OCI-LY3 (cell line): ENCODE measurements around the gene IDH3A.

Experiments
- H2AFZ ChIP-seq: fragments of 200-600, 300-600 bp; shearing (Covaris generic); 2 replicates; pipeline ENCODE4 v1.6.0; 2014; ENCODE audit warnings: antibody characterized with exemption, low read depth, low read length
- H3K27ac ChIP-seq: fragments of 200-600, 300-600 bp; sonication (generic); 2 replicates; pipeline ENCODE4 v1.5.1; 2014; ENCODE audit warnings: mild to moderate bottlenecking, low read length, moderate library complexity, mixed read lengths
- H3K27me3 ChIP-seq: fragments of 200-600, 300-600 bp; sonication (generic); 2 replicates; pipeline ENCODE4 v1.6.1; 2014; ENCODE audit warnings: low read depth, low read length, mixed read lengths
- H3K36me3 ChIP-seq: fragments of 200-600, 300-600 bp; sonication (generic); replicated peaks from 2 replicates; pipeline ENCODE3; 2014; ENCODE audit warnings: low read depth, low read length, mixed read lengths
- H3K4me1 ChIP-seq: fragments of 300-600, 200-600 bp; sonication (generic); 2 replicates; pipeline ENCODE4 v1.6.1; 2014; ENCODE audit warnings: low read length, mixed read lengths
- H3K4me2 ChIP-seq: fragments of 200-600, 300-600 bp; sonication (generic); 2 replicates; pipeline ENCODE4 v1.6.1; 2014; ENCODE audit warnings: low read length, mixed read lengths
- H3K4me3 ChIP-seq: fragments of 300-600, 200-600 bp; sonication (generic); 2 replicates; pipeline ENCODE4 v1.5.1; 2014; ENCODE audit warnings: antibody characterized with exemption, mild to moderate bottlenecking, low read length, moderate library complexity
- H3K79me2 ChIP-seq: fragments of 300-600, 200-600 bp; shearing (Covaris generic); 2 replicates; pipeline ENCODE4 v1.6.1; 2014; ENCODE audit warnings: mild to moderate bottlenecking, low read length, mixed read lengths
- H3K9ac ChIP-seq: fragments of 300-600, 200-600 bp; shearing (Covaris generic); 2 replicates; pipeline ENCODE4 v1.6.0; 2014; ENCODE audit warnings: mild to moderate bottlenecking, low read length, moderate library complexity
- H3K9me3 ChIP-seq: fragments of 200-600, 300-600 bp; shearing (Covaris generic); 2 replicates; pipeline ENCODE4 v1.6.1; 2014; ENCODE audit warnings: low read length, mixed read lengths; ENCODE audit not compliant: insufficient read depth
- H4K20me1 ChIP-seq: fragments of 200-600, 300-600 bp; sonication (generic); 2 replicates; pipeline ENCODE4 v1.6.1; 2016; ENCODE audit warnings: low read length, mixed read lengths; ENCODE audit not compliant: insufficient read depth
- EZH2phosphoT487 ChIP-seq: fragments of 200-600 bp; shearing (Covaris generic); IDR thresholded peaks from 2 replicates; pipeline ENCODE4 v1.6.1; 2018; ENCODE audit warnings: antibody characterized with exemption, mixed run types, low read depth
- TF ChIP-seq, protein P1 (sequence below): fragments of 200-600, 300-600 bp; sonication (generic); IDR thresholded peaks from 2 replicates; pipeline ENCODE4 v1.5.1; 2014; ENCODE audit warnings: antibody characterized with exemption, low read length, low read depth

IDH3A gene

GRCh38 chr15:78175330-78175729 is 26.2 kb downstream of the IDH3A start:
- H3K36me3 ChIP-seq = peaks cover 29% of the 10 kb centered on the region
- no peaks in the 10 kb centered on the region for H3K27me3 ChIP-seq
- peaks cover 62% of the 10 kb centered on the region for H3K4me1 ChIP-seq
- peaks cover 7% of the 10 kb centered on the region; the same call in 1 of the 2 replicates for H3K9me3 ChIP-seq
- no peak overlapping the region for H2AFZ ChIP-seq
- no peak overlapping the region for H3K4me2 ChIP-seq
- H3K79me2 ChIP-seq = peaks cover 11% of the 10 kb centered on the region
- H4K20me1 ChIP-seq = no peaks in the 10 kb centered on the region
- H3K9ac ChIP-seq = peak overlapping the region; percentile 37; the same call in 1 of the 2 replicates
- peak overlapping the region; percentile 97 for H3K27ac ChIP-seq
- H3K4me3 ChIP-seq = no peak overlapping the region
- TF ChIP-seq EZH2phosphoT487 = no peak
- TF ChIP-seq, protein P1, sequence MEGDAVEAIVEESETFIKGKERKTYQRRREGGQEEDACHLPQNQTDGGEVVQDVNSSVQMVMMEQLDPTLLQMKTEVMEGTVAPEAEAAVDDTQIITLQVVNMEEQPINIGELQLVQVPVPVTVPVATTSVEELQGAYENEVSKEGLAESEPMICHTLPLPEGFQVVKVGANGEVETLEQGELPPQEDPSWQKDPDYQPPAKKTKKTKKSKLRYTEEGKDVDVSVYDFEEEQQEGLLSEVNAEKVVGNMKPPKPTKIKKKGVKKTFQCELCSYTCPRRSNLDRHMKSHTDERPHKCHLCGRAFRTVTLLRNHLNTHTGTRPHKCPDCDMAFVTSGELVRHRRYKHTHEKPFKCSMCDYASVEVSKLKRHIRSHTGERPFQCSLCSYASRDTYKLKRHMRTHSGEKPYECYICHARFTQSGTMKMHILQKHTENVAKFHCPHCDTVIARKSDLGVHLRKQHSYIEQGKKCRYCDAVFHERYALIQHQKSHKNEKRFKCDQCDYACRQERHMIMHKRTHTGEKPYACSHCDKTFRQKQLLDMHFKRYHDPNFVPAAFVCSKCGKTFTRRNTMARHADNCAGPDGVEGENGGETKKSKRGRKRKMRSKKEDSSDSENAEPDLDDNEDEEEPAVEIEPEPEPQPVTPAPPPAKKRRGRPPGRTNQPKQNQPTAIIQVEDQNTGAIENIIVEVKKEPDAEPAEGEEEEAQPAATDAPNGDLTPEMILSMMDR = no peak

DNA sequence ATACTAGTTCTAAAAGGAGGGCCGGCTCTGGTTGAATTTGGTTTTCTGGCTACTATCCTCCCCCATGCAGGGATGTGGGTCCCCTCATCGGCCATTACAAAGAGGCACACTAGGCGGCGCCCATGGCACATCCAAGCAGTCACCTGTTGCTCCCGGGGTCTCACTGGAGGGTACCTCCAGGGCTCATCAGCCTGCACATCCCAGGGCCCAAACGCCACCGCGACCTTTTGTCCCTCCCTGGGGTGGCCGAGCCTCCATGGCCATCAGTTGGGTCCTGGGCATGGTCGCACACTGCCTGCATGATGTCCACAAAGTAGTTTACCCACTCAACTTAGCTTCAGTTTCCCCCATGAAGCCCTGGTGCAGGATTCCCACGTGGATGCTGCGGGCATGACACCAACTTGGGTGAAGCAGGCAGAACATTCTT is 28.3 kb downstream of the IDH3A start:
- Histone ChIP-seq H3K36me3 (peaks cover 15% of the 10 kb centered on the region), H4K20me1 (no peaks in the 10 kb centered on the region), H2AFZ (no peak overlapping the region), H3K4me2 (no peak overlapping the region), H3K4me3 (no peak overlapping the region), H3K27me3 (no peaks in the 10 kb centered on the region), H3K9ac (no peak overlapping the region), H3K4me1 (peaks cover 41% of the 10 kb centered on the region), H3K27ac (no peak overlapping the region), H3K9me3 (peaks cover under 1% of the 10 kb centered on the region; the same call in 1 of the 2 replicates), H3K79me2 (peaks cover 4% of the 10 kb centered on the region)
- TF ChIP-seq EZH2phosphoT487 = no peak
- TF ChIP-seq, protein P1 = peak; percentile 84

- H3K9me3 ChIP-seq = no peaks in the 10 kb centered on the region
- no peak overlapping the region for H3K4me3 ChIP-seq
- H3K27me3 ChIP-seq = no peaks in the 10 kb centered on the region
- H3K27ac ChIP-seq = no peak overlapping the region
- no peak overlapping the region for H3K9ac ChIP-seq
- no peaks in the 10 kb centered on the region for H4K20me1 ChIP-seq
- TF ChIP-seq, protein P1 = no peak
- TF ChIP-seq EZH2phosphoT487 = no peak
- peaks cover 35% of the 10 kb centered on the region for H3K4me1 ChIP-seq
- peaks cover 10% of the 10 kb centered on the region for H3K36me3 ChIP-seq
- no peaks in the 10 kb centered on the region for H3K79me2 ChIP-seq
- H3K4me2 ChIP-seq = no peak overlapping the region
- no peak overlapping the region for H2AFZ ChIP-seq
Measured at GRCh38 chr15:78178064-78178463, 28.9 kb downstream of the IDH3A start.

DNA sequence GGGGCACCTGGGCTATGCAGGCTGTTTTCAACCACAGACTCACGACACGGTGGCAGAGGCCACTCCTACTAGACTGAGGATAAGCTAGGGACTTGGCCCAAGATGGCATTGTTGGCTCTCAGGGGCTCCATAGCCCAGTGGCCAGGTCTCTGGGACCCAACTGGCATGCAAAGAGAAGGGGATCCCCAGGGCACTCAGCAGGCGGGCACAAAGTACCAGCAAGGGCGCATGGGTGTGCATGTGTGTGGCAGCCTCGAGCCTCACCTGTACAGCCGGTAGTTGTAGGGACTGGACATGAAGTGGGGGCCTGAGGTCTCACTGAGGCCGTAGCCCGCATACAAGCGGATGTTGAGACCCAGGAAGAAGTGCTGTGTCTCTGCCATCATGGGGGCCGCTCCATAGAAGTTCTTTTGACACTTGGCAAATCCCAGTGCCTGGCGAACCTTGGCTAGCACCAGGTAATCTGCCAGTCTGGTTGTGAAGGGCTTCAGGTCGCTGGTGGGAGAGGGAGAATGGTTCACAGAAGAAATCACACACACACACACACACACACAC is 30.2 kb downstream of the IDH3A start:
- Histone ChIP-seq H3K9ac (no peak overlapping the region), H3K27me3 (no peaks in the 10 kb centered on the region), H3K9me3 (no peaks in the 10 kb centered on the region), H3K79me2 (no peaks in the 10 kb centered on the region), H3K4me3 (no peak overlapping the region), H4K20me1 (no peaks in the 10 kb centered on the region), H3K4me1 (peaks cover 22% of the 10 kb centered on the region), H3K36me3 (no peaks in the 10 kb centered on the region), H2AFZ (no peak overlapping the region), H3K27ac (no peak overlapping the region), H3K4me2 (no peak overlapping the region)
- no peak for TF ChIP-seq EZH2phosphoT487
- TF ChIP-seq, protein P1 = no peak
